ENCODE measurements around the gene INPP5D. TPM values are rescaled to one million over a fixed set of nuclear protein-coding genes. Genes with fewer than 3 reads are reported as not detected.
"Not testable (repeated sequence)": the region's sequence is repeated elsewhere in the genome, so short reads cannot be mapped to it uniquely, and the experiment has no call there.

INPP5D gene
- total RNA-seq, 1 experiment from 2014 or later = 0.79 TPM

- DNase-seq (ENCODE audit: extremely low read depth, low read depth) = no peak
These were observed 104.8 kb downstream of the INPP5D start for GRCh38 chr2:233164967-233165366.

DNA sequence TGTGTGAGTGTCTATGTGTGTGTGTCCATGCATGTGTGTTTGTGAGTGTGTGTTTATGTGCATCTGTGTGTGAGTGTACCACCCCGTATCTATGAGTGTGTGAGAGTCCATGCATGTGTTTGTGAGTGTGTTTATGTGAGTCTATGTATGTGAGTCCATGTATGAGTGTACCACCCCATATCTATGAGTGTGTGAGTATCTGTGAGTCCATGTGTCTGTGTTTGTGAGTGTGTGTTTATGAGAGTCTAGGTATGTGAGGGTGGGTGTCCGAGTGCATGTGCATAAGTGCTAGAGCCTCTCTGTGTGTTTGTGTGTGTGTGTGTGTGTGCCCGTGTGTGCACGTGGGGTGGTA, 105.4 kb downstream of the INPP5D start:
- DNase-seq (ENCODE audit: extremely low read depth, low read depth) = no peak

GRCh38 chr2:233165895-233166661, 105.9 kb downstream of the INPP5D start:
- peak; percentile 6 for DNase-seq (ENCODE audit: extremely low read depth, low read depth)

DNA sequence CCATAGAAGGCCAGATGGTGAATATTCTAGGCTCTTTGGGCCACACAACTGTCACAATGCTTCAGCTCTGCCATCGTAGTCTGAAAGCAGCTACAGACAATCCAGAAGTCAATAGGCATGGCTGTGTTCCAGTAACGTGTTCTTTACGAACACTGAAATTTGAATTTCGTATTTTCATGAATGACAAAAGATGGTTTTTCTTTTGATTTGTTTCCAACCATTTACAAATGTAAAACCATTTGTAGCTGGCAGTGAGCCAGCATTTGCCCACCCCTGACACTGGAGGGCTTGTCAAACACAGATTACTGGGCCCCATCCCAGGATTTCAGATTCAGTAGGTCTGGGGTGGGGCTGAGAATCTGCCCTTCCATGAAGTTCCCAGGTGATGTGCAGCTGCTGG, 108.3 kb downstream of the INPP5D start:
- no peak for DNase-seq (ENCODE audit: extremely low read depth, low read depth)

- no peak for DNase-seq (ENCODE audit: extremely low read depth, low read depth)
These were observed 108.8 kb downstream of the INPP5D start for GRCh38 chr2:233168919-233169318.

- no peak for DNase-seq (ENCODE audit: extremely low read depth, low read depth)
These were observed 111.2 kb downstream of the INPP5D start for GRCh38 chr2:233171344-233171743.

- DNase-seq (ENCODE audit: extremely low read depth, low read depth) = no peak
These were observed 113.0 kb downstream of the INPP5D start for GRCh38 chr2:233173115-233173514.

- DNase-seq (ENCODE audit: extremely low read depth, low read depth) = no peak
These were observed 114.0 kb downstream of the INPP5D start for GRCh38 chr2:233174137-233174536.

- no peak for DNase-seq (ENCODE audit: extremely low read depth, low read depth)
These were observed 119.1 kb downstream of the INPP5D start for GRCh38 chr2:233178994-233179847.

GRCh38 chr2:233179848-233180366, 119.8 kb downstream of the INPP5D start:
- DNase-seq (ENCODE audit: extremely low read depth, low read depth) = no peak

- no peak for DNase-seq (ENCODE audit: extremely low read depth, low read depth)
These were observed 123.8 kb downstream of the INPP5D start for GRCh38 chr2:233183869-233184418.

DNA sequence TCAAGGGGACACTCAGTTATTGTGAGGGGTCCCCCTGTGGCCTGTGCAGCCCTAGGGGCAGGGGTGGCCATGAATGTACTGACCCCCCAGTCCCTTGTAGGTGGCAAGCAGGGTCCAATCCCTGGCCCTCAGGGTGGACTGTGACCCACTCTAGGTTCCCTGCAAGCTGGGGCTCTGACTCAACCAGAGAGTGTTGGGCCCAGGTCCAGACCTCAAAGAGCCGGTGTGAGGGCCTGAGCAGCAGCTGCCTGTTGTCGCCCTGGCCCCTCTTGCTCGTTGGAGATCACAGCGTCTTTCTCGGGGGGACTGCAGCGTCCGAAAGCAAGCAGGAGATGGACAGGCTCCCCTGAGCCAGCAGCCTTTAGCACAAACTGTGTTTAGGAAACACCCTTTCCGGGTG, 124.5 kb downstream of the INPP5D start:
- no peak for DNase-seq (ENCODE audit: extremely low read depth, low read depth)

DNA sequence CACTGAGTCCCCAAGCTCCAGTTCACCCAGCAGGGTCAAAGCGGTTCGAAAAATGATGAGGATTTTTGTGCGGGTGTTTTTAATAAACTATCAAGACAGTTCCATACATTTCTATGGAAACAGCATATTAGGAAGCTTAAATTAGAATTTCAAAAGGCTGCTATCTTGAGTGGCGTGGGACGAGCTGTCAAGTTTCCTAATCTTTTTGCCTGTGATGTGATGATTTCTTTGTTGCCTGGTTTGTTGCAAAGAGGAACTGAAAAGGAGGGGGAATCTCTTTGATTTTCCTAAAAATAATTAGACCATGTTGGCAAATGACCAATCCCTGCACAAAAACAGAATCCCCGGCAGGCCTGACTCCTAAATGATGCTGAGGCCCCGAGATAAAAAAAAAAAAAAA, 125.2 kb downstream of the INPP5D start:
- no peak for DNase-seq (ENCODE audit: extremely low read depth, low read depth)

- no peak for DNase-seq (ENCODE audit: extremely low read depth, low read depth)
These were observed 125.8 kb downstream of the INPP5D start for GRCh38 chr2:233185963-233186362.

DNA sequence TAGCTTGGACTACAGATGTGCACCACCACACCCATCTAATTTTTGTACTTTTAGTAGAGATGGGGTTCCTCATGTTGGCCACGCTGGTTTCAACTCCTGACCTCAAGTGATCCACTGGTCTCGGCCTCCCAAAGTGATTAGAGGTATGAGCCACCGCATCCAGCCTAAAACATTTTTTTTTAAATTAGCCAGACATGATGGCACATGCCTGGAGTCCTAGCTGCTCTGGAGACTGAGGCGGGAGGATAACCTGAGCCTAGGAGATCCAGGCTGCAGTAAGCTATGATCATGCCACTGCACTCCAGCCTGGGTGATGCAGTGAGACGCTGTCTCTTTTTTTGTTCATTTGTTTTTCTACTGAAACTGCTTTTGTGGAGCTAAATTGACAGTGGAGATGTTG, 126.7 kb downstream of the INPP5D start:
- DNase-seq (ENCODE audit: extremely low read depth, low read depth) = no peak

GRCh38 chr2:233189025-233189424, 128.9 kb downstream of the INPP5D start:
- DNase-seq (ENCODE audit: extremely low read depth, low read depth) = no peak

GRCh38 chr2:233191016-233191415, 130.9 kb downstream of the INPP5D start:
- DNase-seq (ENCODE audit: extremely low read depth, low read depth) = not testable (repeated sequence)

- DNase-seq (ENCODE audit: extremely low read depth, low read depth) = no peak
These were observed 133.6 kb downstream of the INPP5D start for GRCh38 chr2:233193738-233194137.

GRCh38 chr2:233195027-233195426, 134.9 kb downstream of the INPP5D start:
- DNase-seq (ENCODE audit: extremely low read depth, low read depth) = no peak

DNA sequence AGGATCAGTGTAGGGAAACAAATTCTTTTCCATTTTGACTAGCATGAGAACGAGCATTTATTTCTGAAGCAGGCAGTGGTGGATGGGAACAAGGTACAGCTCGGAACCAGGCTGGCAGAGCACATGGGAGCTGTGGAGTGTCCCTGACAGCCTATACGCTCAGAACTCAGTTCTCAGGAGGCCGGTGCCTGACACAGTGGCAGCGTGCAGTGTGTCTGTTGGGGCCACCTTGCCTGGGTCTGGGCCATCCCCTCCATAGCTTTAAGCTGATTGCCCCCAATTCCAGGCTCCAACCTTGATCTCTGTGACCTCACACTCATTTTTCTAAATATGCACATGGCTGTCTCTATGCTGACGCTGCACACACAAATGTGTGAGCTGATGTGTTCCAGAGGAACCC, 136.9 kb downstream of the INPP5D start:
- no peak for DNase-seq (ENCODE audit: extremely low read depth, low read depth)

DNA sequence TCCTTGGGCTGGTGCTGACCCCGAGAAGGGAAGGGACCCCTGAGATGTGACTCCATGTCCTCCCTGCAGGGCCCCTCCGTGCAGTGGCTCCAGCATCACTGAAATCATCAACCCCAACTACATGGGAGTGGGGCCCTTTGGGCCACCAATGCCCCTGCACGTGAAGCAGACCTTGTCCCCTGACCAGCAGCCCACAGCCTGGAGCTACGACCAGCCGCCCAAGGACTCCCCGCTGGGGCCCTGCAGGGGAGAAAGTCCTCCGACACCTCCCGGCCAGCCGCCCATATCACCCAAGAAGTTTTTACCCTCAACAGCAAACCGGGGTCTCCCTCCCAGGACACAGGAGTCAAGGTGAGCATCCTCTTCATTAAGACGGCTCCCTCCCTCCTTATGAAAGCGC, 137.9 kb downstream of the INPP5D start:
- DNase-seq (ENCODE audit: extremely low read depth, low read depth) = no peak

Measured in NCI-H460 (cell line).